Loucy (cell line): ENCODE data around the gene ARL4D.

ENCODE experiments used
- CTCF ChIP-seq: fragments of 200-600 bp; sonication (generic); conservative IDR thresholded peaks from 2 replicates; pipeline ENCODE4 v1.5.1; 2014; ENCODE audit warnings: mild to moderate bottlenecking, antibody characterized with exemption, low read length
- EZH2phosphoT487 ChIP-seq: fragments of 200-600 bp; IDR thresholded peaks from 2 replicates; pipeline ENCODE4 v1.6.1; 2018; ENCODE audit warnings: antibody characterized with exemption, mild to moderate bottlenecking, moderate library complexity, borderline replicate concordance

GRCh38 chr17:43356450-43356849 lies 42.3 kb upstream of the ARL4D start:
- TF ChIP-seq CTCF (no peak), EZH2phosphoT487 (no peak)
